ENCODE data around the gene KCTD2.

Gene KCTD2

GRCh38 chr17:75078284-75079022 is 31.4 kb downstream of the KCTD2 start:
- DNase-seq: no peak

- no peak for DNase-seq
These were observed 32.0 kb downstream of the KCTD2 start for GRCh38 chr17:75079023-75079373.

GRCh38 chr17:75081611-75082540 is 34.9 kb downstream of the KCTD2 start:
- DNase-seq: no peak

- DNase-seq: no peak
These were observed 35.7 kb downstream of the KCTD2 start for GRCh38 chr17:75082683-75083082.

- DNase-seq: no peak
These were observed 37.1 kb downstream of the KCTD2 start for GRCh38 chr17:75084039-75084660.

GRCh38 chr17:75086496-75087181 is 39.6 kb downstream of the KCTD2 start:
- no peak for DNase-seq

GRCh38 chr17:75087182-75087557 is 40.1 kb downstream of the KCTD2 start:
- no peak for DNase-seq

- peak; percentile 23 for DNase-seq
These were observed 40.8 kb downstream of the KCTD2 start, which contains the start of gene SLC16A5 for GRCh38 chr17:75087558-75088453. Gene SLC16A5, plus strand, starts transcription at chr17:75087954. Its CDS starts 5,683 bp downstream, at chr17:75093637.

- peak; percentile 22 for DNase-seq
These were observed 41.7 kb downstream of the KCTD2 start for GRCh38 chr17:75088465-75089417.

- no peak for DNase-seq
These were observed 44.1 kb downstream of the KCTD2 start for GRCh38 chr17:75090871-75091854.

GRCh38 chr17:75091855-75092327 is 44.9 kb downstream of the KCTD2 start:
- DNase-seq: no peak

GRCh38 chr17:75093548-75094158 is 46.6 kb downstream of the KCTD2 start:
- DNase-seq: no peak

GRCh38 chr17:75094871-75095399 is 47.9 kb downstream of the KCTD2 start:
- no peak for DNase-seq

- DNase-seq: no peak
These were observed 49.1 kb downstream of the KCTD2 start for GRCh38 chr17:75096082-75096625.

- no peak for DNase-seq
These were observed 50.8 kb downstream of the KCTD2 start for GRCh38 chr17:75097865-75098264.

- no peak for DNase-seq
These were observed 51.8 kb downstream of the KCTD2 start for GRCh38 chr17:75098861-75099260.

- no peak for DNase-seq
These were observed 53.0 kb downstream of the KCTD2 start for GRCh38 chr17:75099881-75100595.

Measured in stimulated activated CD4-positive, alpha-beta T cell treated with anti-CD3 and anti-CD28 coated beads, Interleukin-1b, Interleukin-23, amount 100 ng/mL, for 48 hours (primary cell).